GM19035 (cell line): ENCODE data around the gene VAPA.

Experiments used
- ATAC-seq: cut with Tn5 transposase; IDR thresholded peaks from one replicate; pipeline ENCODE4 v1.9.1; 2021; ENCODE audit not compliant: unreplicated experiment

Gene VAPA

GRCh38 chr18:9933865-9934264 is 20.0 kb downstream of the VAPA start:
- no peak for ATAC-seq

GRCh38 chr18:9934274-9934673 is 20.5 kb downstream of the VAPA start:
- no peak for ATAC-seq

GRCh38 chr18:9941103-9941502 is 27.3 kb downstream of the VAPA start:
- ATAC-seq: no peak

DNA sequence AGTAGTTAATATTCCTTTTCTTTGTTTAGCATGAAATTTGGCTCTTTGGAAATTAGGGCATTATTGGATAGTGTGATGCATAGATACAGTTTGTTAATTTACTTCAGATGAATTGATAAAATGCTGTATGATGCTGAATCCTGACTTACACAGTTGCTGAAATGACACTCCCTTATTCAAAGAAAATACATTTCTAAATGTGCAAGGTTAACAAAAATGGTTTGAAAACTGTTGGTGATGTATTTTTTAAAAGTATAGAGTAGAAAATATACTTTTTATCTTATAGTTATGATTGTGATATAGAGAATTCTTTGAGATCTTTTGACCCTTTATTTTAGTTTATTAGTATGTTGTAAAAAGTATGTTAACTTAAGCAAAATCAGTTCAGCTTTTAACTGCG is 27.8 kb downstream of the VAPA start:
- ATAC-seq: no peak

GRCh38 chr18:9943311-9943710 is 29.5 kb downstream of the VAPA start:
- ATAC-seq: no peak

GRCh38 chr18:9944805-9945204 is 31.0 kb downstream of the VAPA start:
- ATAC-seq: no peak

DNA sequence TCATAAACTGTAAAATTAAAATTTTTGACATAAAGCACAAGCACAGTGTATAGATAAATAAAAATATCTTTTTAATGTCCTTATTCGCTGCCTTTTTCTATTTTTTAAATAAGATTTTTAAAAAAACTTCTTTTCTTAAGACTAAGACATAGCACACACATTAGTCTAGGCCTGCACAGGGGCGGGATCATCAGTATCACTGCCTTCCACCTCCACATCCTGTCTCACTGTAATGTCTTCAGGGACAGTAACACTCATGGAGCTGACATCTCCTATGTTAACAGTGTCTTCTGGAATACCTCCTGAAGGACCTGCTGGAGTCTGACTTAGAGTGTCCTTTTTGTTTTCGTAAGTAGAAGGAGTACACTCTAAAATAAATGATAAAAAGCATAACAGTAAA is 33.0 kb downstream of the VAPA start:
- no peak for ATAC-seq

DNA sequence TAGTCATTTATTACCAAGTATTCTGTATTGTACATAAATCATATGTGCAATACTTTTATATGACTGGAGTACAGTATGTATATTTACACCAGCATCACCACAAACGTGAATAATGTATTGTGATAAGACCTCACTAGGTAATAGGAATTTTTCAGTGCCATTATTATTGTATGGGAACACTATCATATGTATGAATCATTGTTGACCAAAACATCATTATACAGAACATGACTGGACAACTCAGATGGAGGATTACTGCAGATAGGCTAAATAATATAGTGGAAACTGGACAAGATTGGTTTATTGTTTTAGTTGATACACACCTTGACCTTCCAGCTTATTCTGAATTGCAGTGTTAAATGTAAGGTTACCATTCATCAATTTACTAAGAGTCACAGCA is 33.4 kb downstream of the VAPA start:
- no peak for ATAC-seq

GRCh38 chr18:9949315-9949714 is 35.5 kb downstream of the VAPA start:
- ATAC-seq: no peak

- no peak for ATAC-seq
Measured at GRCh38 chr18:9949861-9950260, 36.0 kb downstream of the VAPA start.

DNA sequence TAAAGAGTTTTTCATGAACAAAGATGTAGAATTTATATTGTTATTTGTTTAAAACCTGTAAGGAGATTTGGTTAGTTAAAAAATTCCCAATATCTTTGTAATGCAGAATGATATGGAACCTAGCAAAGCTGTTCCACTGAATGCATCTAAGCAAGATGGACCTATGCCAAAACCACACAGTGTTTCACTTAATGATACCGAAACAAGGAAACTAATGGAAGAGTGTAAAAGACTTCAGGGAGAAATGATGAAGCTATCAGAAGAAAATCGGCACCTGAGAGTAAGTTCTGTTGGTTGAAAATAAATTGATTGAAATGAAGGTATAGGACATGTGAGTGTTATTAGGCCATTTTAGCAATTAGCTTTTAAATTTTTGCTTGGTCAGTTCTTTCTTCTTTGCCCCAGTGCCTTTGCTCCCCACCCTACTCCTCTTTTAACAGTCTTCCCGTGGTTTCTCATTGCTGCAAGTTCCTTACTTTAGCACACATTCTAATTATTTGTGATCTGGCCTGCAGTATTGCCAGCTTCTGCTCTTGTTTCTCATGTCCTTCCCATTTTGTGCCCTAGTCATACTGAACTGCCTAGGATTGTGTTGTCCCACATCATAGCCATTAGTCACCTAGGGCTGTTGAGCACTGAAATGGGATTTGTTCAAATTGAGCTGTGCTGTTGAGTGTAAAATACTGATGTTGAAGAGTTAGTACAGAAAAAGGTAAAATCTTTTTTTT is 36.6 kb downstream of the VAPA start:
- no peak for ATAC-seq

GRCh38 chr18:9951022-9951859 is 37.4 kb downstream of the VAPA start:
- no peak for ATAC-seq

DNA sequence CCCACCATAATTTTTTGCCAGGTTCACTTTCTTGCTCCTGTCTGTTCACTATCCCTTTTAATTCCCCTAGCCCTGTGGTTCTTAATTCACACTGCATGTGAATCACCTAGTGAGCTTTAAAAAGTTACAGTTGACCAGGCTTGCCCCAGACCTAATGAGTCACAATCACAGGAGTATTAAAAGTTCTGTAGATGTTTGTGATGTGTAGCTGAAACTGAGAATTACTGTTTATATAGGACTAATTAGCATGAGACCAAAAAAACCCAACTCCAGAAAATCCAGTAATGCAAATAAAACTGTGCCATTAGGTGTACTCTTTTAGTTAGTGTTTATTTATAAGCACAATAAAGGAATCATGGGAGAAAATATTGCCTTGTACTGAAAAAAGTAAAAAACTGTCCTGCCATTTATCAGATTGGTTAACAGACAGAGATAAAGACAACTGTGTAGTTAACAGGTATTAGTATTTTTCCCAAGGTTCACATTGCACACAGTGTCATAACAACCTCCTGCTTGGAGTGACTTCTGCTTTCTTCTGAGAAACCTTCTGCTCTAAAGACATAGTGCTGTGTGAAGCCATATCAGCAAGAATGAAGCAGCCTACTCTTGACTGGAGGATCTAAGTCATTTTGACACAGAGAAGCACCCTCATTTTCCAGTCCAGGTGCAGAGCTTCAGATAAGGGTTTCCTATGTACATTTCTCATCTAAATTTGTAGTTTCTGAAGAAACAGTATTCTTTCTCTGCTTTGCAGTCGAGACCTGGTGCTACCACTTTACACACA is 39.0 kb downstream of the VAPA start:
- ATAC-seq: no peak

DNA sequence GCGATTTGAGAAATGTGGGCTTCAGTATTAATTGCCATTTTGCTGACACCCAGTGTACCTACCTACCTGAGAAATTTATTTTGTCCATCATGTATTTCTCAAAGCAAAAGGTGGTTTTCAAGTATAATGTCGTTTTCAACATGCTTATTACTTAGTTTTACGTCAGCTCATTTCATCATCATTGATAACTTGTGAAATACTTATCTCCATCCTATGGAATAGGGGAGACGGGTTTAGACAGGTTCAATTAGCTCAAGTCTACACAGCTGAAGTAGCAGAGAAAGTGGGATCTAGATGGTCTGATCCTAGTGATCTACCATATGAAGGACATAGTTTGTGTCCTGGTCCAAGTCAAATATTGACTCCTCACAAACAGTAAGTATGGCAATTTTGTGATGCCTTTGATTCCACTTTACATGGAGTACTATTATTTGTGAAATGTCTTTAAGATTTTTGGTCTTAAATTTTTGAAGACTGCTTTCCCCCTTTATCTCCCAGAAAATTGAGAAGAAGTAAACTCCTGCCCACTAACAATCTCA is 45.1 kb downstream of the VAPA start:
- ATAC-seq: no peak

- ATAC-seq: no peak
Measured at GRCh38 chr18:9959564-9959963, 45.7 kb downstream of the VAPA start.

GRCh38 chr18:9960258-9960904 is 46.6 kb downstream of the VAPA start:
- no peak for ATAC-seq

DNA sequence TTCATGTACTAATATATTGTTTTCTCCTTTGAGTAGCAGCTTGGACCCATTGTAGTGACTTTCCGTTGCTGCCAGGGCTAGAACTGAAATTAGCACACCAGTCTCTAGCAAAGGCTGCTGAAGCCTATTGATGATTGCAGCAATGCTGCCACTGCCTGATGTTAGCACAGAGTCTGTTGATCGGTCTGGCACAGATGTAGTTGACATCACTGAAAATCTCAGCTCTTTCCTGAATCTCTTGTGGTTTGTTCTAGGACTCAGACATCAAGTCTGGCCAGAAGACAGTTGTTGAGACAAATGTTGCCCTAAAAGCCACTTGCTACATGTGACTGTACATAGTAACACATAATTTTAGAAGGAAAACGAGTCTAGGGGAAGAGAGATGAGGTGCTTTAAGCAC is 47.2 kb downstream of the VAPA start:
- ATAC-seq: no peak

- ATAC-seq: no peak
Measured at GRCh38 chr18:9965711-9966624, 52.2 kb downstream of the VAPA start.

DNA sequence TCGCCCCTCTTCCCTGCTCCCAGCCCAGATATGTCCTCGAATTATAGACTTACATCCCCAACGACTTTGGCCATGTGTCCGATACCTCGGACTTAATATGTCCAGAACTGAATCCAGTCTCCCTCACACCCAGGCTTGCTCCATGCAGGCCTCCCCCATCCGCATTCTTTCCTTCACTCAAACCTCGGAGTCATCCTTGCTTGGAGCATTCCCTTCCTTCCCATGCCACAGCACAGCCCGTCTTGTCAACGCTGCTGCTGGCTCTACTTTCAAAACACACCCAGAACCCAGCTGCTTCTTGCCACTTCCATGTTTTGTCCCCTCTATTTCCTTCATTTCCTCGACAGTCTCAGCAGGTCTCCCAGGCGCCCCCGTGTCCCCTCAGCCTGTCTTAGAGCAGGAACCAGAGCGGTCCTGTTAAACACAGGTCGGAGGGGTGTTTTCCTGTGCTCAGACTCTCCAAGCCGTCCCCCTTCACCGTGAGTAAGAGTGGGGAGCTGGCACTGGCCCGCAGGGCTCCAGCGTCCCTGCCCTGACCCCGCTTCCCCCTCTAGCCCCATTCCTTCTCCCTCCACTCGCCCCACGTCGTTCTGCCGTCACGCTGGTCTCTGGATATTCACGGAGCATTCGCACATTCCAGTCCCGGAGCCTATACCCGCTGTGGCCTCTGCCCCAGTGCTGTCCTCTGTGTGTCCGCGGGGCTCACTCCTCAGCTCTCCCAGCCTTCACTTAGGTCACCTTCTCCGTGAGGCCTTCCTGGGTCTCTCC is 54.4 kb downstream of the VAPA start:
- no peak for ATAC-seq
